HepG2 (cell line): Measurements from ENCODE around the gene CARS1. TPM values are rescaled to one million over a fixed set of nuclear protein-coding genes. Genes with fewer than 3 reads are reported as not detected.

ENCODE experiments used
- ATAC-seq: fragments of 200-7000 bp; cut with Tn5 transposase; 3 replicates; pipeline ENCODE4 v1.9.1; 2020; ENCODE audit warnings: mild to moderate bottlenecking, moderate library complexity
- BruUV-seq: library from RNA; stranded (reverse); fragments of 400-500 nt; replicated peaks from 2 replicates; lab custom pipeline; 2021; lab: Mats Ljungman, UMichigan
- CTCF ChIA-PET: fragments of 300-600 bp; formaldehyde crosslinking; extraction: SDS; loops from one replicate; lab custom pipeline; 2021; ENCODE audit warnings: low total read pairs, inconsistent platforms, low intra/inter-chr PET ratio; lab: Yijun Ruan, JAX
- POLR2A ChIA-PET: fragments of 350-600 bp; sonication (Branson Sonifier 250); formaldehyde crosslinking; loops from one replicate; lab custom pipeline; 2020; ENCODE audit warnings: antibody characterized with exemption, inconsistent platforms; lab: Yijun Ruan, JAX
- DNase-seq: peaks from one replicate; pipeline ENCODE4 v3.0.0-alpha.2; 2015; ENCODE audit warnings: low spot score
- FAIRE-seq: peaks from 3 replicates; lab custom pipeline; 2011; peaks lifted over from hg19 to GRCh38; lab: Jason Lieb, UNC
- H2AFZ ChIP-seq: one replicate; pipeline ENCODE4 v1.6.1; 2011; ENCODE audit warnings: low read length, inconsistent platforms
- H3K27ac ChIP-seq: fragments of 300-600 bp; 3 replicates; pipeline ENCODE4 v1.8.0; 2011; ENCODE audit warnings: mixed run types, mild to moderate bottlenecking, mixed read lengths, low read length, inconsistent platforms; ENCODE audit not compliant: insufficient read depth; ENCODE audit errors: extremely low read length
- H3K27me3 ChIP-seq, 2 experiments: fragments of 200-600 bp in 1 of 2; 2 replicates in 1 of 2; 3 replicates in 1 of 2; pipeline versions ENCODE4 v1.6.0 to v1.8.0; 2011; ENCODE audit warnings: low read length in 2 of 2, mild to moderate bottlenecking in 2 of 2, moderate library complexity in 2 of 2, inconsistent platforms in 1 of 2; ENCODE audit not compliant: insufficient read depth in 2 of 2, control insufficient read depth in 1 of 2
- H3K36me3 ChIP-seq, 2 experiments: fragments of 200-600 bp in 1 of 2; replicated peaks in 1 of 2; 2 replicates in 1 of 2; 3 replicates in 1 of 2; pipeline versions ENCODE4 v1.5.1 to v1.8.0; 2011; ENCODE audit warnings: low read length in 2 of 2, inconsistent platforms in 1 of 2; ENCODE audit not compliant: insufficient read depth in 2 of 2, control insufficient read depth in 1 of 2
- H3K4me1 ChIP-seq: 2 replicates; pipeline ENCODE4 v1.5.1; 2012; ENCODE audit warnings: low read length, inconsistent platforms; ENCODE audit not compliant: insufficient read depth
- H3K4me2 ChIP-seq: 2 replicates; pipeline ENCODE4 v1.6.0; 2011; ENCODE audit warnings: low read depth, low read length, inconsistent platforms
- H3K4me3 ChIP-seq, 3 experiments: fragments of 200-600 bp in 1 of 3; sonication (generic), shearing (Covaris generic) in 1 of 3; replicated peaks in 1 of 3; 2 replicates each; pipeline ENCODE4 v1.5.1; 2011 to 2016; ENCODE audit warnings: low read length in 3 of 3, inconsistent platforms in 2 of 3, low read depth in 2 of 3, mild to moderate bottlenecking in 2 of 3, control low read depth in 1 of 3, mixed read lengths in 1 of 3; ENCODE audit not compliant: insufficient read depth in 1 of 3
- H3K79me2 ChIP-seq: one replicate; pipeline ENCODE4 v1.6.1; 2011; ENCODE audit warnings: low read length, inconsistent platforms; ENCODE audit not compliant: insufficient read depth
- H3K9ac ChIP-seq: 2 replicates; pipeline ENCODE4 v1.6.0; 2011; ENCODE audit warnings: mild to moderate bottlenecking, low read depth, low read length, inconsistent platforms; ENCODE audit not compliant: insufficient read depth
- H3K9me3 ChIP-seq: 2 replicates; pipeline ENCODE4 v1.5.1; 2012; ENCODE audit warnings: mild to moderate bottlenecking, low read length
- H4K20me1 ChIP-seq: 2 replicates; pipeline ENCODE4 v1.6.0; 2011; ENCODE audit warnings: inconsistent platforms, mild to moderate bottlenecking, low read length, moderate library complexity; ENCODE audit not compliant: insufficient read depth
- NCOR1 ChIP-seq: fragments of 200-600 bp; sonication (generic); IDR thresholded peaks from 2 replicates; pipeline ENCODE4 v1.7.0; 2017; ENCODE audit warnings: antibody characterized with exemption, low read length, borderline replicate concordance
- NR2F6 ChIP-seq, 2 experiments: IDR thresholded peaks; 2 replicates each; pipeline ENCODE4 v1.6.1; 2016; ENCODE audit warnings: antibody characterized with exemption in 1 of 2, mild to moderate bottlenecking in 1 of 2
- ZBTB42 ChIP-seq: sonication (generic); formaldehyde crosslinking; IDR thresholded peaks from 2 replicates; pipeline ENCODE4 v1.5.0; 2020; ENCODE audit warnings: mild to moderate bottlenecking, missing genetic modification reagents
- WGBS: methylation state at CpG from one replicate; pipeline ENCODE4 v1.1.6; 2017; ENCODE audit warnings: low lambda C conversion rate; 5-methylcytosine and 5-hydroxymethylcytosine counted together
- in situ Hi-C: cut with HindIII; loops from 2 replicates; pipeline ENCODE4 v1.10.0; 2017; ENCODE audit warnings: low pct_unique_long_range_greater_than_20kb; ENCODE audit not compliant: extremely low pct_ligation_motif_present
- intact Hi-C: fragments of 100-400 bp; cut with micrococcal nuclease; formaldehyde crosslinking; loops from one replicate; pipeline ENCODE4 v1.10.0; 2022; ENCODE audit not compliant: unreplicated experiment
- polyA plus RNA-seq, 8 experiments: library from polyadenylated mRNA; depleted of rRNA in 3 of 8; stranded (reverse) in 7 of 8; unstranded in 1 of 8; fragments of >200 nt; fragmentation: Illumina TruSeq in 4 of 8; extraction: Trizol in 4 of 8; gene quantifications; 2 replicates each; pipeline versions ENCODE4 v1.2.1 to v1.2.3, GENCODE V29; 2011 to 2016; ENCODE audit warnings: low read depth in 4 of 8, missing spikeins in 1 of 8, mixed read lengths in 1 of 8; ENCODE audit not compliant: insufficient read depth in 1 of 8
- total RNA-seq, 5 experiments: library from RNA; depleted of rRNA; stranded (reverse); fragments of >200 nt; fragmentation: Illumina TruSeq; extraction: Trizol; gene quantifications; 2 replicates each; pipeline ENCODE4 v1.2.3, GENCODE V29; 2016; ENCODE audit warnings: low read depth in 1 of 5
- TF ChIP-seq, protein P1 (sequence below): sonication (generic); formaldehyde crosslinking; IDR thresholded peaks from 2 replicates; pipeline ENCODE4 v1.4.0; 2020; ENCODE audit warnings: missing genetic modification reagents, borderline replicate concordance

CARS1 gene
- total and polyA plus RNA-seq, 2 of the 13 experiments (the other 11 are each of a cell fraction or from before 2014, with no cell fraction given), result 33.8 to 47.0 TPM

- TF ChIP-seq NR2F6 (IDR thresholded peaks at IDR 0.05), result no peak
- no peak for TF ChIP-seq NR2F6 (CRISPR knock-in tag; IDR thresholded peaks at IDR 0.05)
Measured at GRCh38 chr11:3089236-3090061, 32.2 kb upstream of the CARS1 start (continued).

DNA sequence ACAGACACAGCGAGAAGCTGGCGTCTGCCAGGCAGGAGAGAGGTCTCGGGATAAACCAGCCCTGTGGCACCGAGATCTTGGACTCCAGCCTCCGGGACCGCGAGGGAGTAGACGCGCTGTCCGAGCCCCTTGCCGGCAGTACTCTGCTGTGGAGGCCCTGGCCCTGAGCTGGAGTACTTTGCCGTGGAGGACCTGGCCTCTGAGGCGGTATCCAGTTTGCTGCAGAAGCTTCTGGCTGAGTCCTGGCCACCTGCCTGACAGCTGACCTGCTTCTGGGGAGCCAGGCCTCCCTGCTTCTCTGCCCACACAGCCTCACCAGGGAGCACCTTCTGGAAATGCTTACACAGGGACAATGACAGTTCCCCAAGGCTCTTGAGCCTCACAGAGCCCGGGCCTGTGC is 31.6 kb upstream of the CARS1 start:
- Histone ChIP-seq H3K79me2 (no peaks in the 10 kb centered on the region), H3K4me1 (peaks cover 39% of the 10 kb centered on the region), H3K27ac (no peak overlapping the region), H4K20me1 (no peaks in the 10 kb centered on the region), H3K9me3 (no peaks in the 10 kb centered on the region), H3K4me2 (no peak overlapping the region), H3K9ac (no peak overlapping the region), H2AFZ (no peak overlapping the region), H3K36me3 (no peaks in the 10 kb centered on the region), H3K27me3 (peaks cover 8 to 46% of the 10 kb centered on the region in 2 experiments), H3K4me3 (no peak overlapping the region)
- ChIA-PET CTCF (interaction anchor here (3.7 kb wide), 1 partner anchor 52 kb away, joined by 53 read pairs; no protein-coding TSS in a partner anchor), POLR2A (no interaction called here)
- WGBS, result 59% methylated on average over 9 of the region's 14 CpGs
- FAIRE-seq (no peak), ATAC-seq (no peak), DNase-seq (no peak)
- in situ Hi-C loops (no loop called here), intact Hi-C loops (no loop called here)
- BruUV-seq, result no TSS peak
- TF ChIP-seq NCOR1 (no peak), ZBTB42 (CRISPR knock-in tag) (no peak)
- TF ChIP-seq, protein P1, sequence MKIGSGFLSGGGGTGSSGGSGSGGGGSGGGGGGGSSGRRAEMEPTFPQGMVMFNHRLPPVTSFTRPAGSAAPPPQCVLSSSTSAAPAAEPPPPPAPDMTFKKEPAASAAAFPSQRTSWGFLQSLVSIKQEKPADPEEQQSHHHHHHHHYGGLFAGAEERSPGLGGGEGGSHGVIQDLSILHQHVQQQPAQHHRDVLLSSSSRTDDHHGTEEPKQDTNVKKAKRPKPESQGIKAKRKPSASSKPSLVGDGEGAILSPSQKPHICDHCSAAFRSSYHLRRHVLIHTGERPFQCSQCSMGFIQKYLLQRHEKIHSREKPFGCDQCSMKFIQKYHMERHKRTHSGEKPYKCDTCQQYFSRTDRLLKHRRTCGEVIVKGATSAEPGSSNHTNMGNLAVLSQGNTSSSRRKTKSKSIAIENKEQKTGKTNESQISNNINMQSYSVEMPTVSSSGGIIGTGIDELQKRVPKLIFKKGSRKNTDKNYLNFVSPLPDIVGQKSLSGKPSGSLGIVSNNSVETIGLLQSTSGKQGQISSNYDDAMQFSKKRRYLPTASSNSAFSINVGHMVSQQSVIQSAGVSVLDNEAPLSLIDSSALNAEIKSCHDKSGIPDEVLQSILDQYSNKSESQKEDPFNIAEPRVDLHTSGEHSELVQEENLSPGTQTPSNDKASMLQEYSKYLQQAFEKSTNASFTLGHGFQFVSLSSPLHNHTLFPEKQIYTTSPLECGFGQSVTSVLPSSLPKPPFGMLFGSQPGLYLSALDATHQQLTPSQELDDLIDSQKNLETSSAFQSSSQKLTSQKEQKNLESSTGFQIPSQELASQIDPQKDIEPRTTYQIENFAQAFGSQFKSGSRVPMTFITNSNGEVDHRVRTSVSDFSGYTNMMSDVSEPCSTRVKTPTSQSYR, result no peak
